GM12878 (cell line): ENCODE results near the gene LARP4B. TPM values are rescaled to one million over a fixed set of nuclear protein-coding genes. Genes with fewer than 3 reads are reported as not detected.

Experiments used
- ATAC-seq: fragments of 200-7000 bp; cut with Tn5 transposase; 3 replicates; pipeline ENCODE4 v1.9.1; 2020; ENCODE audit warnings: mild to moderate bottlenecking, moderate library complexity
- BruUV-seq: library from RNA; stranded (reverse); fragments of 400-500 nt; replicated peaks from 2 replicates; lab custom pipeline; 2021; lab: Mats Ljungman, UMichigan
- CTCF ChIA-PET: fragments of 300-600 bp; sonication (Branson Sonifier 250); formaldehyde crosslinking; extraction: SDS; loops from one replicate; lab custom pipeline; 2021; ENCODE audit warnings: inconsistent platforms; lab: Yijun Ruan, JAX
- POLR2A ChIA-PET: fragments of 350-600 bp; formaldehyde crosslinking; extraction: SDS; loops from one replicate; lab custom pipeline; 2021; ENCODE audit warnings: inconsistent platforms; lab: Charles Lee
- RAD21 ChIA-PET: fragments of 300-600 bp; sonication (Branson Sonifier 250); formaldehyde crosslinking; loops from one replicate; lab custom pipeline; 2023; ENCODE audit warnings: antibody characterized with exemption; ENCODE audit not compliant: unreplicated experiment; lab: Charles Lee
- SMC1A ChIA-PET: fragments of 300-600 bp; sonication (Branson Sonifier 250); formaldehyde crosslinking; loops from one replicate; lab custom pipeline; 2023; ENCODE audit not compliant: unreplicated experiment, uncharacterized antibody; lab: Charles Lee
- DNase-seq: peaks from one replicate; pipeline ENCODE4 v3.0.0-alpha.2; 2011; ENCODE audit warnings: low read depth, low spot score
- FAIRE-seq: peaks from 3 replicates; lab custom pipeline; 2011; peaks lifted over from hg19 to GRCh38; lab: Jason Lieb, UNC
- H2AFZ ChIP-seq: 2 replicates; pipeline ENCODE4 v1.6.0; 2011; ENCODE audit warnings: low read depth, low read length, control low read depth; ENCODE audit not compliant: control insufficient read depth
- H3K27ac ChIP-seq: 2 replicates; pipeline ENCODE4 v1.5.1; 2011; ENCODE audit warnings: control low read depth; ENCODE audit not compliant: control insufficient read depth, insufficient read depth
- H3K27me3 ChIP-seq, 2 experiments: replicated peaks in 1 of 2; 2 replicates each; pipeline versions ENCODE4 v1.6.0 to v1.6.1; 2011; ENCODE audit warnings: low read length in 1 of 2; ENCODE audit not compliant: control insufficient read depth in 2 of 2, insufficient read depth in 2 of 2
- H3K36me3 ChIP-seq, 2 experiments: 2 replicates each; pipeline ENCODE4 v1.5.1; 2011; ENCODE audit warnings: low read length in 1 of 2; ENCODE audit not compliant: control insufficient read depth in 2 of 2, insufficient read depth in 2 of 2
- H3K4me1 ChIP-seq: 2 replicates; pipeline ENCODE4 v1.6.1; 2011; ENCODE audit warnings: mild to moderate bottlenecking, low read length, moderate library complexity, mixed read lengths; ENCODE audit not compliant: control insufficient read depth, insufficient read depth
- H3K4me2 ChIP-seq: 2 replicates; pipeline ENCODE4 v1.6.0; 2011; ENCODE audit warnings: control low read depth; ENCODE audit not compliant: control insufficient read depth, insufficient read depth
- H3K4me3 ChIP-seq: fragments of 200-600 bp; sonication (generic); 2 replicates; pipeline ENCODE4 v1.5.1; 2016
- H3K79me2 ChIP-seq: 2 replicates; pipeline ENCODE4 v1.6.0; 2011; ENCODE audit warnings: low read length; ENCODE audit not compliant: control insufficient read depth, insufficient read depth
- H3K9ac ChIP-seq: 2 replicates; pipeline ENCODE4 v1.8.0; 2011; ENCODE audit warnings: low read length, control low read depth, mixed read lengths; ENCODE audit not compliant: control insufficient read depth, insufficient read depth
- H3K9me3 ChIP-seq: replicated peaks from 3 replicates; pipeline ENCODE4 v1.5.1; 2011; ENCODE audit warnings: mild to moderate bottlenecking, low read length; ENCODE audit not compliant: control insufficient read depth, insufficient read depth
- H4K20me1 ChIP-seq: 2 replicates; pipeline ENCODE4 v1.6.0; 2011; ENCODE audit not compliant: control insufficient read depth, insufficient read depth
- ATF2 ChIP-seq: IDR thresholded peaks from 2 replicates; pipeline ENCODE4 v1.6.1; 2012; ENCODE audit warnings: low read length, inconsistent platforms
- CBX5 ChIP-seq: sonication (generic); IDR thresholded peaks from 2 replicates; pipeline ENCODE4 v1.6.1; 2016; ENCODE audit warnings: low read depth, moderate library complexity, mild to moderate bottlenecking, inconsistent platforms
- CEBPZ ChIP-seq: fragments of 150-350 bp; IDR thresholded peaks from 2 replicates; pipeline ENCODE4 v1.6.1; 2016; ENCODE audit warnings: low read depth, low read length
- EZH2 ChIP-seq: IDR thresholded peaks from 2 replicates; pipeline ENCODE4 v1.6.1; 2012; ENCODE audit warnings: low read depth, mild to moderate bottlenecking, control low read depth, inconsistent platforms, low read length, borderline replicate concordance; ENCODE audit not compliant: control insufficient read depth
- FOXK2 ChIP-seq: fragments of 450-650 bp; IDR thresholded peaks from 2 replicates; pipeline ENCODE4 v1.6.1; 2017; ENCODE audit warnings: mild to moderate bottlenecking, moderate library complexity
- FOXM1 ChIP-seq: IDR thresholded peaks from 2 replicates; pipeline ENCODE4 v1.6.1; 2012; ENCODE audit warnings: low read depth, mild to moderate bottlenecking, inconsistent platforms, low read length, moderate library complexity
- GABPA ChIP-seq: IDR thresholded peaks from 2 replicates; pipeline ENCODE4 v1.6.1; 2014; ENCODE audit warnings: antibody characterized with exemption, low read depth, mild to moderate bottlenecking, inconsistent platforms
- HCFC1 ChIP-seq: fragments of 150-350 bp; IDR thresholded peaks from 2 replicates; pipeline ENCODE4 v1.6.1; 2014; ENCODE audit warnings: low read length
- HDGF ChIP-seq: fragments of 450-650 bp; IDR thresholded peaks from 2 replicates; pipeline ENCODE4 v1.6.1; 2016; ENCODE audit warnings: antibody characterized with exemption
- IKZF1 ChIP-seq: fragments of 450-650 bp; conservative IDR thresholded peaks from 2 replicates; pipeline ENCODE4 v1.6.1; 2017; ENCODE audit warnings: antibody characterized with exemption, mild to moderate bottlenecking
- JUNB ChIP-seq: IDR thresholded peaks from 2 replicates; pipeline ENCODE4 v1.6.1; 2016; ENCODE audit warnings: antibody characterized with exemption, mild to moderate bottlenecking
- MEF2B ChIP-seq: fragments of 450-650 bp; IDR thresholded peaks from 2 replicates; pipeline ENCODE4 v1.6.1; 2018; ENCODE audit warnings: mild to moderate bottlenecking, moderate library complexity; ENCODE audit not compliant: partially characterized antibody, poor library complexity, severe bottlenecking
- NFYA ChIP-seq: IDR thresholded peaks from 2 replicates; pipeline ENCODE4 v1.6.1; 2011; ENCODE audit warnings: low read depth, mild to moderate bottlenecking, low read length, improper control_type of control experiment, borderline replicate concordance
- POU2F2 ChIP-seq: IDR thresholded peaks from 3 replicates; pipeline ENCODE4 v1.6.1; 2011; ENCODE audit warnings: low read depth, mild to moderate bottlenecking, low read length, borderline replicate concordance
- RCOR1 ChIP-seq: conservative IDR thresholded peaks from 2 replicates; pipeline ENCODE4 v1.6.1; 2012; ENCODE audit warnings: low read depth, low read length, improper control_type of control experiment
- WGBS: methylation state at CpG from one replicate; pipeline ENCODE4 v1.1.6; 2016; ENCODE audit warnings: low lambda C conversion rate; ENCODE audit not compliant: insufficient replicate concordance, insufficient coverage; ENCODE audit errors: missing lambda C conversion rate; 5-methylcytosine and 5-hydroxymethylcytosine counted together
- in situ Hi-C: fragments of 300-500 bp; cut with MboI; formaldehyde crosslinking; loops from 9 replicates; pipeline ENCODE4 v1.14.3; 2018; ENCODE audit warnings: mixed read lengths
- intact Hi-C: fragments of 100-400 bp; cut with micrococcal nuclease; formaldehyde crosslinking; loops from one replicate; pipeline ENCODE4 v1.14.2; 2022; ENCODE audit not compliant: unreplicated experiment
- polyA plus RNA-seq, 11 experiments: library from polyadenylated mRNA; depleted of rRNA in 4 of 11; unstranded in 6 of 11; stranded (reverse) in 5 of 11; fragments of >200 nt; fragmentation: Nextera tagmentation in 4 of 11; fragmentation: Illumina TruSeq in 1 of 11; extraction: Ambion mirVana in 4 of 11; extraction: Trizol in 1 of 11; gene quantifications; 1 replicate in 1 of 11; 2 replicates in 10 of 11; pipeline versions ENCODE4 v1.2.1 to v1.2.3, GENCODE V29; 2011 to 2016; ENCODE audit warnings: inconsistent platforms in 2 of 11, missing spikeins in 2 of 11, low read depth in 1 of 11
- total RNA-seq, 4 experiments: library from RNA; depleted of rRNA in 3 of 4; stranded (reverse); fragments of >200 nt in 3 of 4; fragmentation: Illumina TruSeq in 1 of 4; extraction: Trizol in 1 of 4; gene quantifications; 2 replicates each; pipeline versions ENCODE4 v1.2.1 to v1.2.3, GENCODE V29; 2013 to 2021
- TF ChIP-seq, protein P1 (sequence below): IDR thresholded peaks from 2 replicates; pipeline ENCODE4 v1.6.1; 2011; ENCODE audit warnings: low read depth, mild to moderate bottlenecking, low read length, moderate library complexity, borderline replicate concordance; ENCODE audit errors: extremely low read depth
- TF ChIP-seq, protein P2 (sequence below): fragments of 450-650 bp; IDR thresholded peaks from 2 replicates; pipeline ENCODE4 v1.6.1; 2018; ENCODE audit warnings: borderline replicate concordance, mild to moderate bottlenecking; ENCODE audit not compliant: partially characterized antibody

Gene LARP4B
- total and polyA plus RNA-seq, 10 of the 15 experiments (the other 5 are each of a cell fraction or from before 2014, with no cell fraction given) = 10.5 to 119 (median 39.4) TPM

DNA sequence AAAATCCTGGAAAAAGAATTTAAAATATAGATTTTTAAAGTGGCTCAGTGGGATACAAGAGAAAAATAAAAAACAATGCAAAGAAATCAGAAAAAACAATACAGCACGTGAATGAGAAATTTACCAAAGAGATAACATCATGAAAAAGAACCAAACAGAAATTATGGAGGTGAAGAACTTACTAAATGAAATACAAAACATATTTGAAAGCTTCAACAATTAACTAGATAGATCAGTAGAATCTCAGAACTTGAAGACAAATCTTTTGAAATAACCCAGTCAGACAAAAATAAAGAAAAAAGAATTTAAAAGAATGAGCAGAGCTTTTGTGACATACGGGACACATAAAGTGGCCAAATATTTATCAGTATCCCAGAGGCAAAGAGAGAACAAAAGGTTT lies 170.9 kb downstream of the LARP4B start (continued):
- TF ChIP-seq CEBPZ = no peak
- TF ChIP-seq GABPA = no peak
- TF ChIP-seq MEF2B = no peak
- no peak for TF ChIP-seq IKZF1
- no peak for TF ChIP-seq CBX5
- TF ChIP-seq JUNB = no peak
- TF ChIP-seq FOXK2 = no peak

DNA sequence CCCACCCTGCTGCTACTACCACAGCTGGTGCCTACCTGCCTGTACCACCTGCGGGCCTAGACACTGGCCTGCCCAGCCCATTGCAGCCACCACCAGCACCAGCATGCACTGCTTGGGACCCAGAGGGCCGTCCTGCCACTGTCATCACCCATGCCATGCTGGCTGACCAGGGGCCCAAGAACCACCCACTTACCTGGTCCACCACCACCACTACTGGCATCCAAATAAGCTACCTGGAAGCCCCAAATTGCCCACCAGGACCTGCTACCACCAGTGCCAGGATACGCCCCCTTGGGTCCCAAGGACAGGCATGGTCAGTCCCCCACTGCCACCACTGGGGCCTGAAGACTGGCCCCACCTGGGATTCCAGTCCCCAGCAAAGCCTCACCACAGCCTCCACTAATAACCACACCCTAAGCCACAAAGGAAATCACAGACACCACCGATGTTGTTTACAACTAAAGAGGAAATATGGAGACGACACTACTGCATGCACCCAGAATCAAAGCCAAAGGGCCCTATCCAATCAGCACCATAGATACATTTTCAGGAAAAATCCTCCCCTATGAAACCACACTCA lies 171.5 kb downstream of the LARP4B start:
- Histone ChIP-seq H3K4me2 (no peak overlapping the region), H3K36me3 (no peaks in the 10 kb centered on the region), H3K4me1 (no peaks in the 10 kb centered on the region), H4K20me1 (no peaks in the 10 kb centered on the region), H3K27me3 (no peaks in the 10 kb centered on the region), H3K9me3 (no peaks in the 10 kb centered on the region; the same call in 2 of the 3 replicates), H3K9ac (no peak overlapping the region), H3K27ac (no peak overlapping the region), H3K79me2 (no peaks in the 10 kb centered on the region), H3K4me3 (no peak overlapping the region), H2AFZ (no peak overlapping the region)
- no peak for DNase-seq
- no peak for ATAC-seq
- no TSS peak for BruUV-seq
- 14% methylated on average over 5 of the region's 5 CpGs for WGBS
- CTCF ChIA-PET = no interaction called here
- RAD21 ChIA-PET = no interaction called here
- intact Hi-C loops = no loop called here
- POLR2A ChIA-PET = no interaction called here
- FAIRE-seq = no peak
- SMC1A ChIA-PET = no interaction called here
- in situ Hi-C loops = no loop called here
- TF ChIP-seq RCOR1 = no peak
- TF ChIP-seq, protein P1, sequence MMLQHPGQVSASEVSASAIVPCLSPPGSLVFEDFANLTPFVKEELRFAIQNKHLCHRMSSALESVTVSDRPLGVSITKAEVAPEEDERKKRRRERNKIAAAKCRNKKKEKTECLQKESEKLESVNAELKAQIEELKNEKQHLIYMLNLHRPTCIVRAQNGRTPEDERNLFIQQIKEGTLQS = no peak
- no peak for TF ChIP-seq HDGF
- no peak for TF ChIP-seq ATF2
- no peak for TF ChIP-seq NFYA
- no peak for TF ChIP-seq HCFC1
- TF ChIP-seq FOXM1 = no peak
- TF ChIP-seq EZH2 = no peak
- TF ChIP-seq, protein P2, sequence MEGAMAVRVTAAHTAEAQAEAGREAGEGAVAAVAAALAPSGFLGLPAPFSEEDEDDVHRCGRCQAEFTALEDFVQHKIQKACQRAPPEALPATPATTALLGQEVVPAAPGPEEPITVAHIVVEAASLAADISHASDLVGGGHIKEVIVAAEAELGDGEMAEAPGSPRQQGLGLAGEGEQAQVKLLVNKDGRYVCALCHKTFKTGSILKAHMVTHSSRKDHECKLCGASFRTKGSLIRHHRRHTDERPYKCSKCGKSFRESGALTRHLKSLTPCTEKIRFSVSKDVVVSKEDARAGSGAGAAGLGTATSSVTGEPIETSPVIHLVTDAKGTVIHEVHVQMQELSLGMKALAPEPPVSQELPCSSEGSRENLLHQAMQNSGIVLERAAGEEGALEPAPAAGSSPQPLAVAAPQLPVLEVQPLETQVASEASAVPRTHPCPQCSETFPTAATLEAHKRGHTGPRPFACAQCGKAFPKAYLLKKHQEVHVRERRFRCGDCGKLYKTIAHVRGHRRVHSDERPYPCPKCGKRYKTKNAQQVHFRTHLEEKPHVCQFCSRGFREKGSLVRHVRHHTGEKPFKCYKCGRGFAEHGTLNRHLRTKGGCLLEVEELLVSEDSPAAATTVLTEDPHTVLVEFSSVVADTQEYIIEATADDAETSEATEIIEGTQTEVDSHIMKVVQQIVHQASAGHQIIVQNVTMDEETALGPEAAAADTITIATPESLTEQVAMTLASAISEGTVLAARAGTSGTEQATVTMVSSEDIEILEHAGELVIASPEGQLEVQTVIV = no peak
- no peak for TF ChIP-seq POU2F2
